IPS DF 6.9 (cell line): ENCODE data around the gene GRB14.

Source experiments
- DNase-seq: peaks from one replicate; pipeline ENCODE4 v3.0.0-alpha.2; 2013; ENCODE audit warnings: low read depth, low spot score
- H3K27ac ChIP-seq: one replicate; pipeline ENCODE4 v1.5.1; 2013; ENCODE audit warnings: low read length, control low read depth
- H3K27me3 ChIP-seq: 2 replicates; pipeline ENCODE4 v1.6.1; 2013; ENCODE audit warnings: mild to moderate bottlenecking, low read length; ENCODE audit not compliant: control insufficient read depth, insufficient read depth
- H3K36me3 ChIP-seq: 2 replicates; pipeline ENCODE4 v1.6.1; 2013; ENCODE audit warnings: low read length; ENCODE audit not compliant: control insufficient read depth, insufficient read depth
- H3K4me1 ChIP-seq: 2 replicates; pipeline ENCODE4 v1.6.1; 2013; ENCODE audit warnings: low read length; ENCODE audit not compliant: control insufficient read depth, insufficient read depth
- H3K4me3 ChIP-seq: 2 replicates; pipeline ENCODE4 v1.5.1; 2013; ENCODE audit warnings: mild to moderate bottlenecking, low read length
- H3K9me3 ChIP-seq: 2 replicates; pipeline ENCODE4 v1.6.1; 2013; ENCODE audit warnings: low read length, inconsistent platforms; ENCODE audit not compliant: control insufficient read depth, insufficient read depth
- WGBS: extraction: QIAGEN DNeasy Blood & Tissue Kit; methylation state at CpG from one replicate; pipeline ENCODE4 v1.1.7; 2013; ENCODE audit warnings: mixed read lengths, missing lambda C conversion rate; ENCODE audit not compliant: insufficient read length, insufficient coverage; 5-methylcytosine and 5-hydroxymethylcytosine counted together

Gene GRB14

GRCh38 chr2:164458792-164459191, 162.5 kb downstream of the GRB14 start:
- H3K27ac ChIP-seq, result no peak overlapping the region
- no CpG with 5 or more reads among the region's 2 CpGs for WGBS
- no peaks in the 10 kb centered on the region for H3K27me3 ChIP-seq
- H3K4me1 ChIP-seq, result no peaks in the 10 kb centered on the region
- H3K4me3 ChIP-seq, result no peak overlapping the region
- H3K36me3 ChIP-seq, result no peaks in the 10 kb centered on the region
- H3K9me3 ChIP-seq, result no peaks in the 10 kb centered on the region
- DNase-seq, result peak; percentile 1

DNA sequence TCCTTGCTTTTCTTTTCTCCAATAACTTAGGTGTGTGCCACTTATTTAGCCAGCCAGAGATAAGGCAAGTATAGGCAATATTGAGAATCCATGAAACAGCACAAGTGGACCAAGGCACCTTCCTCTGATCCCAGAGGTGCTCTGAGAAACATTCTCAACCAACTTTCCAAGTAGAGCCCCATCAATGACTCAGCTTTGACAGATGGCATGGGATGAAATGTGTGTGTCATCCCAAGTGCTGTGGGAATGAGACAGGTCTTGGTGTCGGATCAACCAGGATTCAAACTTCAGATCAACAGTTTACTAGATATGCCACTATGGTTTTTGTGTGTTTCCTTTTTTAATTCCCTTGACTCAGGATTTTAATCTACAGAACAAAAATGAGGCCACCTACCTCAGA, 164.0 kb downstream of the GRB14 start:
- Histone ChIP-seq H3K4me1 (no peaks in the 10 kb centered on the region), H3K4me3 (no peak overlapping the region), H3K27me3 (no peaks in the 10 kb centered on the region), H3K9me3 (no peaks in the 10 kb centered on the region), H3K36me3 (no peaks in the 10 kb centered on the region), H3K27ac (no peak overlapping the region)
- DNase-seq, result no peak
- WGBS, result no CpG with 5 or more reads among the region's 1 CpG

GRCh38 chr2:164456619-164457018, 164.7 kb downstream of the GRB14 start:
- DNase-seq, result no peak
- no peak overlapping the region for H3K27ac ChIP-seq
- no peaks in the 10 kb centered on the region for H3K27me3 ChIP-seq
- H3K36me3 ChIP-seq, result no peaks in the 10 kb centered on the region
- WGBS, result no CpG with 5 or more reads among the region's 4 CpGs
- no peaks in the 10 kb centered on the region for H3K4me1 ChIP-seq
- no peaks in the 10 kb centered on the region for H3K9me3 ChIP-seq
- no peak overlapping the region for H3K4me3 ChIP-seq

- Histone ChIP-seq H3K9me3 (no peaks in the 10 kb centered on the region), H3K4me3 (no peak overlapping the region), H3K27me3 (no peaks in the 10 kb centered on the region), H3K4me1 (no peaks in the 10 kb centered on the region), H3K27ac (no peak overlapping the region), H3K36me3 (no peaks in the 10 kb centered on the region)
- no peak for DNase-seq
- WGBS, result no CpG with 5 or more reads among the region's 5 CpGs
Measured at GRCh38 chr2:164453656-164454305, 167.5 kb downstream of the GRB14 start.

- no peak overlapping the region for H3K27ac ChIP-seq
- DNase-seq, result no peak
- H3K4me3 ChIP-seq, result no peak overlapping the region
- WGBS, result no CpG with 5 or more reads among the region's 2 CpGs
- no peaks in the 10 kb centered on the region for H3K4me1 ChIP-seq
- no peaks in the 10 kb centered on the region for H3K36me3 ChIP-seq
- H3K9me3 ChIP-seq, result no peaks in the 10 kb centered on the region
- H3K27me3 ChIP-seq, result no peaks in the 10 kb centered on the region
Measured at GRCh38 chr2:164450278-164450677, 171.0 kb downstream of the GRB14 start.

DNA sequence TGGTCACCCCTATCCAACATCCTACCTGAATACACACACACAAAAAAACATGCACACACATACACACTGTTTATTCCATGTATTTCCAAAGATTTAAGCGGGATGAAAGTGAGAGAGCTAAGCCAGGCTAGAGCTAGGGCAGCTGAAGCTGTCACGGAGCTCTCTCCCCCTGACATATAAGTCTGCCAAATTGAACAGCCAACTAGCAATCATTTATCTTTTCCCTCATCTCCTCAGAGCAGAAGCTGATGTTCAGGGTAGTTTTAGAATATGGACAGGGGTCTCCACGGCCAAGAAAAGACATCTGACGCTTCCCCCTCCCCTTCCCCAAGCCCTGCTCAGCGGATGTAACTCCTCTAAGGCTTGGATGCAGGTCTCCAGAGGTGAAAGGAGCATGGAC, 171.6 kb downstream of the GRB14 start:
- no CpG with 5 or more reads among the region's 5 CpGs for WGBS
- Histone ChIP-seq H3K9me3 (no peaks in the 10 kb centered on the region), H3K4me3 (no peak overlapping the region), H3K27me3 (no peaks in the 10 kb centered on the region), H3K36me3 (no peaks in the 10 kb centered on the region), H3K27ac (no peak overlapping the region), H3K4me1 (no peaks in the 10 kb centered on the region)
- no peak for DNase-seq

DNA sequence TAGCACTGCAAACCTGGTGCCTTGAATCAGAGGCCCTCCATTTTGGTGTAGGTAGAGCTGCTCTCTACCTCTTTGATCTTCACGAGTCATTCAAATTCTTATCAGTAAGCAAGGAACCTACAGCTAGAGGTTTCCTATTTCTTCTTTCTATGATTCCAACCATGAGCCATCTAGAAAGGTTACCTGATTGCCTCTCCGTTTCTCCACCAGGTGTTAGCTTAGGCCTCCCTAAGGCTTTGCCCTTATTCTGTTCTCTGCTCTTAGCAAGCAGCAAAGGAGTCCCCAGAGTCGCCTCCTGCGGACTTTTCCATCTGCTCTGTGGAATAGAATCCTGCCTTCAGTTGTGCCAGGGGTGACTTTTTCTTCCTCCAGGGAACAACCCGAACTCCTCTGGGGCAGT, 173.6 kb downstream of the GRB14 start:
- H3K36me3 ChIP-seq, result no peaks in the 10 kb centered on the region
- H3K27ac ChIP-seq, result no peak overlapping the region
- no peaks in the 10 kb centered on the region for H3K27me3 ChIP-seq
- no peak overlapping the region for H3K4me3 ChIP-seq
- DNase-seq, result no peak
- H3K4me1 ChIP-seq, result no peaks in the 10 kb centered on the region
- WGBS, result no CpG with 5 or more reads among the region's 5 CpGs
- H3K9me3 ChIP-seq, result no peaks in the 10 kb centered on the region
